Activated CD8-positive, alpha-beta memory T cell treated with anti-CD3 and anti-CD28 coated beads, Interleukin-2, amount 50 U/mL, for 24 hours (primary cell): ENCODE data around the gene CCDC127.

Experiments
- DNase-seq: peaks from one replicate; pipeline ENCODE4 v3.0.0-alpha.2; 2020; ENCODE audit errors: extremely low read depth

The CCDC127 gene

DNA sequence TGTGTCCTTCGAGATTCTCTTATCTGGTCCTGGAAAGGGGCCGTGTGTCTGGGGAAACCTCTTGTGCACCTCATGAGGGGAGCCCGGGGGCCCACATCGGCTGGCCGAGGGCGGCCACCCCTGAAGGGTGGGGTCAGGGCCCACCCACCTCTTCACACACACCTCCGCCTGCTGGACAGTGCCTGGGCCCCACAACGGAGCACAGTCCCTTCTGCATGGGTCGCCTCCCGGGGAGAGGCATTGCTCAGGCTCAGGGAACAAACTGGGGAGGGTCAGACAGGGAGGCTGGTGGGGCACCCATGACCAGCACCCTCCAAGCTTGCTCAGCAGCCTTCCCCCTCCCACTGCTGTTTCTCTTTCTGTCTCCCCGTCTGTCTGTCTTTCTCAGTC is 28.0 kb downstream of the CCDC127 start:
- no peak for DNase-seq

DNA sequence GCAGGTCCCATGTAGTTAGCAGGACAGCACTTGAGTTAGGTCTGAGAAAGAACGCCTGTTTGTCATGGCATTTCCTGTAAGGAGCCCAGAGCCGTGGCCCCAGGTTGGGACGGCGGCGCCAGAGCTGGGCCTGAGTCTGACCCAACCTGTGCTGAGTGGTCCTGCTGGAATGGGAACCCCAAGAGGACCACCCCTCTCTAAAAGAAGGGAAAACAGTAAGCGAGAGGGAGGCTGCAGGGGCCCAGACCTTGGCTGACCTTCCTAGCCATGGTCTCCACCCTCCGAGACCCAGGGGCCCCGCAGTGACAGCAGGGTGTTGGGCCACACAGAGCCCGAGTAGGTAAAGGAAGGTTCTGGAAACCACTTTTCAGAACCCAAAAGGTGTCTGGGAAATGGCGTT is 28.5 kb downstream of the CCDC127 start:
- no peak for DNase-seq

DNA sequence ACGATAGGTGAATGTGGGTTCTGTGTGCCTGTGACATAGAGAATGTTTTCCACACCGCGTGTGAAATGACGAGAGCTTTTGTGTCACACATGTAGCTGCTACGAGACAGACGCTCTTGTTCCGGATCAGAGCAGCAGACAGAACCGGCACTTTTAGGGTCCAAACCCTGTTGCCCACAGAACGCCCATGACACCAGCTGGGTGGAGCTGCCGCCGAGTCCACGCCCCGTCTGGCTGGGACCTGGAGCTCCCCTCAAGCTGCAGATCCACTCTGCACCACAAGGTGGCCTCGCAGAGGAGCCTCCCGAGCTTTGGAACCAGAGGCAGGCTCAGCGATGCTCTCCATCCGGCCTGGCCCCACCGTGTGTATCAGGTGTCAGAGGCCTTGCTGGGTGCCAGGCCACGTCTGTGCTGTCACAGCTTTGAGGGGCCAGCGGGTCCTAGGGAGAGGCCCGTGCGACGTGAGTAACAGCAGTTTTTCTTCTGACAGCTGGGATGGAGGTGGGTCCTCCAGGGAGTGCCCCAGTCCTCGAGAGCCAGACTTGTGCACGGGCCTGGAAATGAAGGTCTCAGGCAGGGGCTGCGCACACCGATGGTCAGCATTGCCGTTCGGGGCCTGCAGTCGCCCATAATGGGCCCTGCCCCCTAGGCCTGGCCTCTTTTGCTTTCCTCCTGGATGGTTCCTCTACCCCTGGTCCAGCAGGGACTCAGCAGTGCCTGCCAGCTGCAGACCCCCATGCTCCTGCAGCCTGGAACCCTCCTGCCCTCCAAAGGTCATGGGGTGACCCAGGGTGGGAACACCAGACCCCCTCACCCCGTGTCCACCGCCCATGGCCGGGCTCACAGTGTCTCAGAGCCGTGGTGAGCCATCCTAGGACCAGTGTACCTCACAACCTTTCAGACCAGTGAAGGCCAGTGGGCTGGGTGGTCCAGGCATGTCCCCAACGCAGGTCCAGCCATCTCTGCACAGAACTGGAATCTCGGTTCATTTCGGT is 29.2 kb downstream of the CCDC127 start:
- DNase-seq = peak; percentile 78

DNA sequence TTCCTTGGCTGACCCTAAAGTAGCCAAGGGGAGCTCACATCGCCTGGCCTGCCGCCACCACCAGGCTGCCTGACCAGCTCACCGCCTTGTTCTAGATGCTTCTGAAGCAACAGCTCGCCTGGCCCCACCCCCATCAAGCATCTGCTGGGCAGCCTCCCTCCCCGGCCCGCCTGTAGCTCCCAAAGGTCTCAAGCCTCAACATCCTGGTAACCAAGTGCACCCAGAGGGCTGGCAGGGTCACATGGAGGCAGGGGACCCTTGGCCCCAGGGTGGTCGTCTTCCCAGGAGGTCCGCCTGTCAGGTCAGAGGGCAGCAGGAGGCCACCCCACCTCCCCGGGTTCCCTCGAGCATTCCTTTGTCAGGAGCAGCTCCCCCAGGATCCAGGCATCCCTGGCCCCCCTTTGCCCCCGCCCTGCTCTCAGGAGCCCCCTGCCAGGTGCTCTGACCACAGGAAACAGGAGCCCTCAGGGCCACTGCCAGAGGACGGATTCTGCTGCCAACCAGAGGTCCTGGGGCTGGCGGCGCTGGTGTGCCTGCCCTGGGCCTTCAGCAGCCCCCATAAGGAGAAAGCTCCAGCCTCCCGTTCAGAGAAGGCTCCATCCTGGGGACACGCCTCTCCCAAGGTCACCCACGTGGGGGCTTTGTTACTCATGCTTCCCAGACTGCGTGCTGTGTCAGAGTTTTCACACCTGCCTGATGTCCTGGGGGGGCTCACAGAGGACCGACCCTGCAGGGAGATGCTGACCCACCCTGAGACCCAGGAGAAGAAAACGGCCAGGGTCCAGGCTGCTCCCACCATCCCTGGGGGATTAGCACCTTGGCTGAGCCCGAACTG is 30.1 kb downstream of the CCDC127 start:
- DNase-seq = no peak

DNA sequence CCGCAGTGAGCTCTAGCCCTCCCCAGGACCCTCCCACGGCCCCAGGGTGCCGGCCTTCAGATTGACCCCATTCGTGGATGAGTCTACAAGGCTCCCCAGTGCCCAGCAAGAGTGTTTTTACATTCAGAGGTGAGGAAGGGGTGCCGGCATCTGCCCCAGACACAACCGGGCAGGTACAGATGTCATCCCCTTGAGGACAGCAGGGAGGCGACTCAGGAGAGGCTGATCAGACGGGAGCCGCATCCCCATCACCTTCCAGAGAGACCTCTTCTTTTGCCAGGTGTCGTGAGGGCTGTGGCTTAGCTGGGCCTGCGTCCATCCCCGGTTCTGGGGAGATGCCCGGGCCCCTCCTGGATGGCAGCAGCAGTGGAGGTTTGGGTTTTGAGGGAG is 30.9 kb downstream of the CCDC127 start:
- no peak for DNase-seq

DNA sequence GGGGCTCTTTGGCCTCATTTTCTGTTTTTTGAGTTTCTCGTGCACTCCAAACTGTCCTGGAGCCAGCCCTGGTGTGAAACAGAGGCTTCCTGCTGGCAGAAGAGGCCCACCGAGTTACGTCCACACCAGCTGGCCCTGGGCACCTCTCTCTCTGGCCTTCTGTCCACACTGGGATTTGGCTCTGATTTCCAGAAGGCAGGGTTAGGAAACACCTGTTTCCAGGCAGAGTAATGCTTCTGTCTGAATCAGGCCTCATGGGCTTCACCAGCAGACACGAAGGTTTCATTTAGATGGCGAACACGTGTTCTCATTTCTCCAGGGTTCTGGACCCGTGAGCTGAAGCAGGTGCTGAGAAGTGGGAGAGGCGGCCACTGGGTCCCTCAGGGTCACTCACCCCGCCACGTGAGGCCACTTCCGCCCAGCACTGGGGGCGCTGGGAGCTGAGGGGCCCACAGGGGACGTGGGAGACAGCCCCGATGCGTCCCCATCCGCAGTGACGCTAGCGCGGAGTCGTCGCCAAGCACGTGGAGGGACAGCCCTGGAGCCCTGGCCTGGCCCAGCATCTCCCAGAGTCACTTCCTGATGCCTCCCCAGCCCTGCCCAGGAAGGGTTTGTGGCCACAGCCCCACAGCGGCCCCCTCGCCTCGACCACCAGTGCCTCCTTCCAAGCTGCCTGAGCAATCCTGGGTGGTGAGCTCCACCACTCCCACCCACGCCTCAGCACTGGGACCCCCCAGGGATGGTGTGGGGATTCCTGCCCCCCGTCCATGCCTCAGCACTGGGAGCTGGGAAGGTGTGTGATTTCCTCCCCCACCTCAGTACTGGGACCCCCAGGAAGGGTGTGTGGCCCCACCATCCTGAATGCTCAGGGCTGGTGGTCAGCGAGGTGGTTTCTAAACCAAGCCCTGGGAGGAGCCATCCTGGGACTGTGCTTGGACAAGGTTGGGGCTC is 31.6 kb downstream of the CCDC127 start:
- DNase-seq = no peak

DNA sequence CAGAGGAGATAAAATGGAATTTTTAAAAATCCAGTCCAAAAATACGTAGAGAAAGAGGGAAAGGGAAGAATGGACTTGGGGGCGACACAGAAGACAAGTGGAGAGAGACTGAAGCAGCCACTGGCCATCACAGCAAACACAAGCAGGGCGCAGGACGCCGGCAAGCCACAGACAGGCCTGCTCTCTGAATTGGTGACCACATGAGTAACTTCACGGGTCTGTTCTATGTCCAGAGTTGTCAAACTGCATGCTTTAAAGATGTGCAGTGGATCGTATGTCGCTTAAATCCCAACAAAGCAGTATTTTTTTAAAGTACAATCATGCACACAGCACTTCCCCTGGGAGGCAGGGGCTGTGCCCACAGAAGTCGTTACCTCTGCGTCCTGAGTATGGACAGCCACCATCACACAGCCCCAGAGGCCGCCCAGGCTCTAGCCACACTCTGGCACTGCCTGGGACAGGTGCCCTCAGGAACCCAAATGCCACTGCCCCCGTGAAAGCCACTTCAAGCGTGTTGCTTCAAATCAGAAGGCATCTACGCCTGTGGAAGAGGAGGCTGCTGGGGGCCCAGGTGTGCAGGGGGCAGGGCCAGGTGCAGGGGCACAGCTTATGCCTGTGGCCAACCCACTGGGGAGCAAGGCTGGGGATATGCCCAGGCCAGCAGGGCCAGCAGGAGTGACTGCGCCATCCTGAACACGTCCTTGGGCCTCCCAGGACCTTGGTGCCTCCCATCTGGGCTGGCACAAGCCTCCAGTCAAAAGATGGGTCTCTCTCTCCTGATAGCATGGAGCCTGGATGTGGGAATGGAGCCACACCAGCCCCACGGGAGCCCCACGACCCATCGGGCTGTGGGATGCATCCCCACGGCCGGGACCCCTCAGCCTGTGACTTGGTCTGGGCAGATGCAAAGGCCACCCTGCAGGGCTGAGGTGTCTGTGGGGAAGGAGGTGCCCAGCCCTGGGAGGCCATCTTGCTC is 32.6 kb downstream of the CCDC127 start:
- DNase-seq = no peak

DNA sequence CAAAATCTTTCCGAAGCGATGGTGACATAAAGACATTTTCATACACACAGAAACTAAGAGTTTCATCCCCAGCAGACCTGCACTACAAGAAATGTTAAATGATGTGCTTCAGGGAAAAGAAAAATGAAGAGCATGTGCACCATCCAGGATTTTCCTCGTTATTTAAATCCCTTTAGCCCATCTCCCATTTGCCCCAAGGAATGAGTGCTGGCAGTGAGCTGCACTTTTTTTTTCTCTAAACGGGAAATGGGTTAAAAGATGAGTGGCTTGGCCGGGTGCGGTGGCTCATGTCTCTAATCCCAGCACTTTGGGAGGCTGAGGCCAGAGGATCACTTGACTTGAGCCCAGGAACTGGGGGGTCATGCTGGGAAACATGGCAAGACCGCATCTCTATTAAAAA is 33.5 kb downstream of the CCDC127 start:
- no peak for DNase-seq

DNA sequence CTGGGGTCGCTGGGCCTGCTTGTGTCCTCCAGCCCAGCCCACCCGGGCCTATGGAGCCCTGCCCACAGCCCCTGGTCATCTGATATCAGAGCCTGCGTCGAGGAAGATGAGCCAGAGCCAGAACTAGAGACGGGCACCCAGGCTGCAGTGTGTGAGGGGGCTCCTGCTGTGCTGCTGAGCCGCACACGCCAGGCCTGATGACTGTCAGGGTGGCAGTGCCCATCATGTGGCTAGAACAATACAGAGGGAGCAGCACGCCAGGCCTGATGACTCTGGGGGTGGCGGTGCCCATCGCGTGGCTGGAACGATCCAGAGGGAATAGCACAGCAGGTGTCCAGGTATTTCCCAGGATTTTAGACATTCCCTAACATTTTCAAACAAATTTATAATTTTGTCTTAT is 35.8 kb downstream of the CCDC127 start:
- no peak for DNase-seq

DNA sequence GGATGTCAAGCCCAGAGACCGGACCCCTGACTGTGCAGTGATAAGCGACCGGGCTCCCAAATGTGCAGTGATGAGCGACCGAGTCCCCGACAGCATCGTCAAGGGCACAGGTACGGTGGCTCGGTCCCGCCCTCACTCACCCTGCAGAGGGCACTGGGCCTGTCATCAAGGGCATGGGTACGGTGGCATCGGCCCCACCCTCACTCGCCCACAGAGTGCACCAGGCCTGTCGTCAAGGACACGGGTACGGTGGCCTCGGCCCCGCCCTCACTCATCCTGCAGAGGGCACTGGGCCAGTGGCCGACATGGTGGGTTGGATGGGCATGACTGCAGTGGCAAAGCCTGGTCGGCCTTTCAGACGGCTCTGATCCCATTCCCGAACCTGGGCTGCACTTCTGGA is 36.4 kb downstream of the CCDC127 start:
- DNase-seq = no peak

DNA sequence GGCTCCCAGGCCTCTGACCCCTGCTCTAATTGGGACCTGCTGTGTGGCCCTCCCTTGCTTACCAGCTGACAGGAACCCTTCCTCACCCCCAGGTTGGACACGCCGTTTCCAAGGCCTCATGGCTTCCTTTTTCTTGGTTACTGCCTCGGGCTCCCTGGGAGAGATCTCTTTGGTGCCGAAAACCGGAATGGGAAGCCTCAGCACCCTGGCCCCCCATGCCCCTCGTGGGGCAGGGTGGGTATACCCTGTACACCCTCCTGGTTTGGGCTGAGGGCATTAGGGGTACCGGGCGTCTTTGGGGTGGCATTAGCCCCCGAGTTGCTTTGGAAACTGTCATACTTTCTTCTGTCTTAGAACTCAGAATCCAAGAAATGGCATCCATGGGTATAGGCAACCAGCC is 36.8 kb downstream of the CCDC127 start:
- no peak for DNase-seq

DNA sequence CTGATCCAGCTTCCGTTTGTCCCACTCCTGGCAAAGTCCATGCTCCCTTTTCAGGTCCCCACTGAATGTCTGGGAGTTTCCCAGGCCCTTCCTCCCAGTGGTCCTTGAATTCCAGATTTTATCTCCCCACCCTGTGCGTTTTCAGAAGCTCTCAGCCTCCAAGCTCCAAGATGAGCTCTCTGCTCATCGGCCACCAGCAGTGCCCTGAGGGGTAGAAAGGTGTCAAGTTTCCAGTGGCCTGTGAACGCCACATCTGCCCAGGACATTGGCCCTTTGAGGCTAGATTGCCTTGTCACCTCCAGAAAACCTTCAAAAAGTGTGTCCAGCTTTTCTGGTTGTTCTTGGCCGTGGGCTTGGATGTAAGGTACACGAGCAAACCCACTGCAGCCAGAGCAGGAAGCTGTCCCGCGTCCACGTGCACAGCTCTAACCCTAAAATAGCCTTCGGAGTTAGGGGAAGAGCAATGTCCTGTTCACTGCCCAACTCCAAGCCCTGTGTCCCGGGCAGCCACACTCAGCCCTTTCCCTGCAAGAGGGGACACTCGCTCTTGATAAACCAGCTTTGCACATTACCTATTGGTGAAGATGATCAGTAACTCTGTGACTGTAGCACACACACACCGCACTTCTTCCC is 37.6 kb downstream of the CCDC127 start:
- no peak for DNase-seq

DNA sequence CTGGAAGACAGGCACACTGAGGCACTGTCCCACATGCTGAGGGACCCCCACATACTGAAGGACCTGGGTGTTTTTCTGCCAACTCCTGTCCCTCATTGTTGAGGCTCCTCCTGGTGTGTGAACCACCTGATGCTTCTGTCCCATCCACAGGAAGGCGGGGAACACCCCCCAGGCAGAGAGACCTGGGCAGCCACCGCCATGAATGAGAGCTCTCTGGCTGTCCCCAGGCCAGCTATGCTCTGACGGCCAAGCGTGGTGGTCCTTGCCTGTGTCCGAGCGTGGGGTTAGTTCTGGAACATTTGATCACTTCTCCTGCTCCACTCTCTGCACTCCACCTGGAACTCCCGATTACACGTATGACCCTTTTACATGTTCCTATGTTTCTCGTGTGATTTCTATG is 38.6 kb downstream of the CCDC127 start:
- DNase-seq = no peak

DNA sequence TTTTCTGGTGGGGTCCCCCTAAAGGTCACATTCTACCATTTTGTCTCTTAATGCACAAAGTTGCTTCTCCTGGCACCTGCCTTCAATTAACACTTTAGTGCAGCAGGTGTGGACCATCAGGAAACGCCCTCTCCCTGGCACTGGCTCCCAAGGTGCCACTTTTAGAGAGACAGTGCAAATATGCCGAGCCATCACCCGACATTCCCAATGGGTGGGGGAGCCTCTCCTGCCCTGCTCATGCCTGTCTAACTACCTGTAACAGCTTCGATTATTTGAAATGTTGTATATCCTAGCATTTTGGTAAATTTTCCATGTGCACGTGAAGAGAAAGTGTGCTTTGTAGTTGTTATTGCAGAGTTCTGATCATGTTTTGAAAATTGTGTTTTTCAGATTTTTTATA is 39.8 kb downstream of the CCDC127 start:
- no peak for DNase-seq

DNA sequence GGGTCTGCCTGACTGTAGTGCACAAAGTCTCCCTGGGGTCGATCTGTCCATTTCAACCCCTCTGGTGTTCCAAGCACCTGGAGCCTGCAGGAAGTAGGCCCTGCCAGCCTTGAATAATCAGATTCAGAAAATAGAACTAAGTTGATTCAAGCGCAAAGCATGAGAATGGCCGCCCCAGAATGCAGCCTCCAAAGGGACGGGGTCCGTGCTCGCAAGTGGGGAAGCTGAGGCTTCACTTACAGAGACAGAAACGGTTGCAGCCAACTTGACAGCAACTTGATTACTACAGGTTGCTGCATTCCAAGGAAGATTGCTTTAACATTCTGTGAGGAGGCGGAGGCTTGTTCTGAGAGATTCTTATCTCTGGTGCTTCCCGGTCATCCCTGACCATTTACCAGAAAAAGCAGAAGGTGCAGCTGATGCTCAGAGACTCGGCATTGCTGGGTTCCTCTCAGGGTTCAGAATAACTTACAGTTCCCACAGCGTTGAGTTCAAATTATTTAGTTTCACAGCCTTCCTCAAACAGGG is 41.6 kb downstream of the CCDC127 start:
- no peak for DNase-seq

DNA sequence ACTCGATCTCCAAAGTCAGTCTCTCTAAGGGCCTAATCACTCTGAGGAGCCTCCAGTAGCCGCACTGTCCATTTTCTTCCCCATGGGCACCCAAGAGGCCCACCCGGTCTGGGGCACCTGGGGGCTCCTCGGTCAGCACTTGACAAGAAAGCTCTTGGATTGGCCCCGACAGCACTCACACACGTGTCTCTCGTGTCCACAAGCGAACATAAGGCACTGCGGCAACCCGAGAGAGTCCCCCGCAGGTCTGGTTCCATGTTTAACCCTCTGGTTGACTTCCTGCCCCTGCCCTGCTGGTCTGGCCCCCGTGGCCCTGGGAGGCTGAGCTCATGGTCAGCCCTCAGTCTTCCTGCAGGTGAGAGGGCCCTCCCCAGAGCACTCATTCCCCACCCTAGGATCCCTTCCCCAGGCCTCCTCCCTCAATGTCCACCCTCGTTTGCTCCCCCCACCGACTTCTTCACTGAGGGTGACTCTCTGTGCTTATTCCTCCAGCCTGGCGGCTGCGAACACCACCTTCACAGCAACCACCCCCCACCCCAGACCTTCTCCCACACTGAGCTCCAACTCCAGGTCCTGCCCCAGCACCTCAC is 43.0 kb downstream of the CCDC127 start:
- no peak for DNase-seq

DNA sequence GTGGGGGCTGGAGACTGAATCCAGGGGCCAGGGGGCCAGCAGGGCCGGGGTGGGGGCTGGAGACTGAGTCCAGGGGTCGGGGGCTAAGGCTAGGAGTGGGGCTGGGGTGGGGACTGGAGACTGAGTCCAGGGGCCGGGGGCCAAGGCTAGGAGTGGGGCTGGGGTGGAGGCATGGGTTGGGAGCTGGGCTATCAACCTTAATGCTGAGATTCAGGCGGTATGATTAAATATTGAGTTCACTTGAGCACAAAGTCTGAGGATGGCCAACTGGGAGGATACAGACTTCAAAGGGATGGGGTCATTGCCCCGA is 43.7 kb downstream of the CCDC127 start:
- DNase-seq = no peak

DNA sequence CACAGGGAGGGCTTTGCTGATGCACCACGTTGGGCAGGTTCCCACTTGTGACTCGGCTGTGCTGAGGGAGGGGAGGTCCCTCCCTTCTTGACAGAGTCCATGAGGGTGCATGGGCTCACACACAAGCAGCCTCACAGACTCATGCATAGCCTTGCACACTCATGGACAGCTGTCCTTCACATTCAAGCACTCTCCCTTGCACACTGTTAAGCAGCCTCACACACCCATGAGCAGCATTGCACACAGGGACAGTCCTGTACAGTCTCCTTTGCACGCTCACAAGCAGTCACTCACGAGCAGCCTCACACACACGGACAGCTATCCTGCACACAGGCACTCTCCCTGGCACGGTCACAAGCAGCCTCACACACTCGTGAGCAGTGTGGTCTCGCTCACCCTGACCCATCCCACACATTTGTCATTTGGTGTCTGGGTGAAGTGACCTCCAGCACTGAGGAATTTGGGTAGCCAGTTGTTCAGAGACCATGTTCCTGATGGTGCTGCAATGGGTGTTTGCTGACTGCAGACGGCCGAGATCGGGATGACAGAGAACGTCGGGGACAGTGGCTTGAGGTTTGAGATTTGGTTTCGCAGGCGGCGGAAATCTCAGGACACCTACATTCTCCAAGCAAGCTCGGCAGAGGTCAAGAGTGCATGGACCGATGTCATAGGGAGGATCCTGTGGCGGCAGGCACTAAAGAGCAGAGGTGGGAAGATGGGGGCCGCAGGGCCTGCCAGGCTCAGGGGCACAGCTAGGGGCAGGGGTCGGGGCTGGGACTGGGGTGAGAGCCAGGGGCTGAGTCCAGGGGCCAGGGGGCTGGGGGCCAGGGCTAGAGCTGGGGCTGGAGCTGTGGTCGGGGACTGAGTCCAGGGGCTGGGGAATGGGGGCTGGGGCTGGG is 44.3 kb downstream of the CCDC127 start:
- DNase-seq = no peak

DNA sequence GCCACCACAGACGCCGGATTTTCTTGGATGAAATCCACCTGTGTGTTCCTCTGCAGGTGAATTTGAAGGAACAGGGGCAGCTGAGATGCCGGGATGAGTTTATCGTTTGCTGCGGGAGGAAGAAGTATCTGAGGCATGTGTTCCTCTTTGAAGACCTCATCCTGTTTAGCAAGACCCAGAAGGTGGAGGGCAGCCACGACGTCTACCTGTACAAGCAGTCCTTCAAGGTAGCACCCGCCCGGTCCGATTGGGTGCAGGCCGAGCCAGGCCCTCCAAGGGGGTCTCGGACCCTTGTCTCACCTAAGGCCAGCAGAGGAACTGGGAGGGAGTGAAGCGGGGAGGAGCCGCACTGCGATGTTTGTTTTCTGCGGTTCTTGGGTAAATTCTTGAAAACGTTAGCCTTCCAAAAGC is 45.1 kb downstream of the CCDC127 start:
- no peak for DNase-seq
